ENCODE data around the gene CTSD.

CTSD gene

GRCh38 chr11:1718326-1718725, 45.4 kb downstream of the CTSD start:
- no peak for TF ChIP-seq CTCF (conservative IDR thresholded peaks at IDR 0.05)
- no peak overlapping the region for H3K27ac ChIP-seq

GRCh38 chr11:1717745-1718144, 46.0 kb downstream of the CTSD start:
- no peak overlapping the region for H3K27ac ChIP-seq
- no peak for TF ChIP-seq CTCF (conservative IDR thresholded peaks at IDR 0.05)

- H3K27ac ChIP-seq = no peak overlapping the region
- TF ChIP-seq CTCF (conservative IDR thresholded peaks at IDR 0.05) = no peak
Observed at GRCh38 chr11:1714908-1715885, 48.5 kb downstream of the CTSD start.

- no peak overlapping the region for H3K27ac ChIP-seq
- TF ChIP-seq CTCF (conservative IDR thresholded peaks at IDR 0.05) = no peak
Observed at GRCh38 chr11:1708716-1709115, 55.0 kb downstream of the CTSD start.

- TF ChIP-seq CTCF (conservative IDR thresholded peaks at IDR 0.05) = no peak
- no peak overlapping the region for H3K27ac ChIP-seq
Observed at GRCh38 chr11:1707751-1708150, 56.0 kb downstream of the CTSD start.

- no peak for TF ChIP-seq CTCF (conservative IDR thresholded peaks at IDR 0.05)
- no peak overlapping the region for H3K27ac ChIP-seq
Observed at GRCh38 chr11:1706634-1707400, 56.9 kb downstream of the CTSD start.
